Mononuclear cell (primary cell): ENCODE results near the gene ATP8A2. TPM values are rescaled to one million over a fixed set of nuclear protein-coding genes. Genes with fewer than 3 reads are reported as not detected.

Experiments used
- H3K27me3 ChIP-seq: 2 replicates; pipeline ENCODE4 v1.6.0; 2011; ENCODE audit warnings: low read length, control low read depth; ENCODE audit not compliant: insufficient read depth
- H3K4me1 ChIP-seq: 2 replicates; pipeline ENCODE4 v1.5.1; 2011; ENCODE audit warnings: mild to moderate bottlenecking, low read length, control low read depth; ENCODE audit not compliant: insufficient read depth
- H3K4me3 ChIP-seq: 2 replicates; pipeline ENCODE4 v1.5.1; 2011; ENCODE audit warnings: mild to moderate bottlenecking, low read length, moderate library complexity
- H3K9me3 ChIP-seq: 2 replicates; pipeline ENCODE4 v1.5.1; 2011; ENCODE audit warnings: low read depth, mild to moderate bottlenecking, control low read depth, low read length
- total RNA-seq: library from RNA; depleted of rRNA; stranded (reverse); fragments of >200 nt; gene quantifications from one replicate; pipeline ENCODE4 v1.2.3, GENCODE V29; 2012

The ATP8A2 gene
- total RNA-seq, 1 donor, result 0.21 TPM

DNA sequence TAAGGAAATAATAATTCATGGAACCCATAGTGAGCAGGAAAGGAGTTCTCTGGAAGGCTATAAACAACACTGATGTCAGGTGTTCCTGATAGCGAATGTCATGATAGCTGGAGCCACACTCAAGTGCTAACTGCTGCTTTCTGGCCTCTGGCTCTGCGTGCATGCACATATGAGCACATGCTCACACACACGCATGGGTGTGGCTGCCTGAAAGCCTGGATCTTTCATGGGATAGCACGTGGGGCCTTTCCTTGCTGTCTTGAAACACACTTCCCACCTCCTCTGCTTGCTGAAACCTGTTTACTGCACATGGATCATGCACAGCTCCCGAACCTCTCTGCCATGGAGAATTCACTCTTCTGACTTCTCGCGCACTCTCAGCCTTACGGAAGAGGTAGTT lies 207.4 kb downstream of the ATP8A2 start:
- H3K9me3 ChIP-seq, result no peaks in the 10 kb centered on the region
- no peaks in the 10 kb centered on the region for H3K4me1 ChIP-seq
- H3K4me3 ChIP-seq, result no peak overlapping the region
- no peaks in the 10 kb centered on the region for H3K27me3 ChIP-seq

DNA sequence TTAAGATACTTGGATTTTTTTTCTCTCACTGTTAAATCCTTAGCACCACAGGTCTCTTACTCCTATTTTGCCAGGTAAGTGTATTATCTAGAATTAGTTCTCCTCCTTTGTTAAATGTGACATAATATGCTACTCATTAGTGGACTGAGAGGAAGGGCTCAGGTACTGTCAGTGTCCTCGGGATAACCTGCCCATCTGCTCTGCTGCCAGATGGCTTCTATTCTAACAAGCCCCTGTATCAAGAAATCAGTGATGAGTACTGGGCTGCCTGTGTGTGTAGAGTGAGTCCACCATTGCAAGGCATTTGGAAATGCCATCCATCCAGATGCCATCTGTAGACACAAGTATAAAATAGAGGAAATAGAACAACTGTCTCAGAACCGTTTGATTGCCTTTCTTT lies 209.6 kb downstream of the ATP8A2 start:
- Histone ChIP-seq H3K4me1 (no peaks in the 10 kb centered on the region), H3K9me3 (no peaks in the 10 kb centered on the region), H3K4me3 (no peak overlapping the region), H3K27me3 (no peaks in the 10 kb centered on the region)

DNA sequence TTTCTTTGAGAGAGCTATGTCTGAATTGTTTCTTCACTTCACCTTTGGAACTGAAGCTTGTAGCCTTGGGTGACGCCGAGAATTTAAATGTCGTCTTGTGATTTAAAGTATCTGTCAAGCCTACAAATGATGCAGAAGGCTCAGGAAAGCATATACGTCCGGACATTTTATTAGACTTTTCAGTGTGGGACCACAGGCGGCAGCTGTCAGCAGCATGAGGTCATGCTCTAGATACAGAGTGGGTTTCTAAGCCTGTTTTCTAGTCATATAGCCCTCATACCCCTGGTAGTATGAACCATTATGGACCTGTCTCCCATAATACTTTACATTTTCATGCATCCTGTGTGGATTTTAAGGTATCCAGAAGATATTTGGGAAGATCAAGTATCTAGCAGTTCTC lies 212.3 kb downstream of the ATP8A2 start:
- H3K4me3 ChIP-seq, result no peak overlapping the region
- no peaks in the 10 kb centered on the region for H3K9me3 ChIP-seq
- H3K4me1 ChIP-seq, result no peaks in the 10 kb centered on the region
- no peaks in the 10 kb centered on the region for H3K27me3 ChIP-seq

DNA sequence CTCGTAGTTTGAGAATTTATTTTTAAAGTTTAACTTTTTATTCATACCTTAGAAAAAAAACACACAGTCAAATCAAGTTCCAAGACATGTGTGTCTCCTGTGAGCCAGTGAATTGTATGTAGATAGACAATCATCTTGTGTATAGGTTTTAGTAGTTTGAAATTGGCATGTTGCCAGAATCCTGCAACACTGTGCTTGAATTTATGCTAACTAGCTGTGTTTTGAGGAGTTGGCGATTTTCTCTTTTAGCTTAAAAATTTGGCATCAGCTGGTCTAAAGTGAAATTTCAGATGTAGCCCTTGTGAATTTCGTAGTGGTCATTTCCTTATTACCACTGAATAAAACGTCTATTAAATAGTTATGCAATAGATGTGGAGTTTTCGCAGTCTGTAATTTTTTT lies 213.2 kb downstream of the ATP8A2 start:
- Histone ChIP-seq H3K27me3 (no peaks in the 10 kb centered on the region), H3K9me3 (no peaks in the 10 kb centered on the region), H3K4me3 (no peak overlapping the region), H3K4me1 (no peaks in the 10 kb centered on the region)

DNA sequence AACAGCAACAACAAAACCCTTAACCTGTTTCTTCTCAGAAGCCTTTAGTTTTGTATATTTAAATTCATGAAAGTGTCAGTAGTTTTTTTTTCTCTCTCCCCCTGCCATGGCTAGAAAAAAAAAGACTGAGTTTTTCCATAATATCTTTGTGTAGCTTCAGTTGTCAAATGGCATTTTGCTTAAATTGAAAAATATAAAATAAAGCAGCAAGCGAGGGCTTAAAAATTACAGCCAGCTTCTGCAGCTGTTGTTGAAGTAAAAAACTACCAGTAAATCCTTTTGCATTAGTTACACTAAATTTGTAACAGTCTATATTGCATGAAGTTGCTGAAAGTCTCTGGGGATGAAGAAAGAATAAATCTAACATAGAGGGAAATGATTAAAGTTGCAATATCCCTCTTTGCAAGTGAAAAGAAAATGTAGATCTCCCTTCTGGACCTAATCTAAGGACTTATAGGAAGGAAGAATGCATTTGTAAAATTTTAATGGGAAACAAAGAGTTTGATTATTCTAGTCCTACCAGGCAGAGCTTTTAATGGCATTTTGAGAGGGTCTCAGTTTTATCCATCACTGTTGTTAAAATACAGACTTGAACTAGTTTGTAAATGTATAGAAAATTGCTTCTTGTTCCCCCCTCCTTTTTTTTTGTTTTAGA lies 215.7 kb downstream of the ATP8A2 start:
- H3K27me3 ChIP-seq, result no peaks in the 10 kb centered on the region
- no peak overlapping the region for H3K4me3 ChIP-seq
- H3K9me3 ChIP-seq, result no peaks in the 10 kb centered on the region
- no peaks in the 10 kb centered on the region for H3K4me1 ChIP-seq

DNA sequence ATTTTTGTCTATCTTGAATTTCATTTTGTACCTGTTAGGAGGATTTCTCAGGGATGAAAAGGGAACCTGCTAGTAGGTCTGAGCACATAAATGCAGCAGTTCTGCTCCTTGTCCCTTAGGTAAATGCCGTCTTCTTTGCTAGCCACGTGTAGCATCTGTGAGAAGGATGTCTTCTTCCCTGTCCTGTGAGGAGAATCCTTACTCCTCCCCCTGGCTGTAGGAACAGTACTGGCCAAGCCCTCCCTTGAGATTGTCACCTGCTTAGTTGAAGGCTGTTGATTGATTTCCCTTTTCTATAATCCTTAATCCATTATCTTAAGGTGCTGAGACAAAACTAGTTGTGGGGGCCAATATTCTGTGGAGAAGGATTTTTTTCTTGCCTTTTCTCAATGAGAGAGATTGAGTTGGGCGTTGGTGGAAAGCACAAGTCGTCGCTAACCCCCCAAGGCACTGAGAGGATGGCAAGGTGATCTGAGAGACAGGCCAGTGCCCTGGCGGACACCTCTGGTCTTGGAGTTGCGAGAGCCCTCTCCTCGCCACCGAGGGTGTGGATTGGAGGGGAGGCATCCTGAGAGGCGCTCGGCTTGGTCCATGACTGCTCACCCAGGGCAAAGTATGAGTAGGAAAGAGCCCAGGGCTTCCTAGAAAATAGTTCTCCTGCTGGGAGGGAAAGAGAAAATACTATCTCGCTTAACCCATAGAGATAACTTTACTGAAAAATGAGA lies 216.7 kb downstream of the ATP8A2 start:
- Histone ChIP-seq H3K27me3 (no peaks in the 10 kb centered on the region), H3K4me1 (no peaks in the 10 kb centered on the region), H3K4me3 (no peak overlapping the region), H3K9me3 (no peaks in the 10 kb centered on the region)

DNA sequence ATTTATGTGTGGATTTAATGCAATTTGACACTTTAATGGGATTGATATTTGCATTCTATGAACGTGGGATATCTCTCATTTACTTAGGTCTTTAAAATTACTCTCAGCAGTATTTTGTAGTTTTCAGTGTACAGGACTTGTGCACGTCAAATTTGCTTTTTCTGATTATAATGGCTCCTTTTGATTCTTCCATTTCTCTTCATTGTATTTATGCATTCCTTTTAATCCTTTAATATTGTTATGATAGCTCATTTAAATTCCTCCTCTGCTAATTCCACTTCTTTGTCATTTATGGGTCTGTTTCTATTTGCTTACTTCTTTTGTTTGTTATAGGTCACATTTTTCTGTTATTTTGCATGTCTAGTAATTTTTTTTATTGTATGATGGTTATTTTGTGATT lies 226.6 kb downstream of the ATP8A2 start:
- peaks cover 6% of the 10 kb centered on the region for H3K27me3 ChIP-seq

DNA sequence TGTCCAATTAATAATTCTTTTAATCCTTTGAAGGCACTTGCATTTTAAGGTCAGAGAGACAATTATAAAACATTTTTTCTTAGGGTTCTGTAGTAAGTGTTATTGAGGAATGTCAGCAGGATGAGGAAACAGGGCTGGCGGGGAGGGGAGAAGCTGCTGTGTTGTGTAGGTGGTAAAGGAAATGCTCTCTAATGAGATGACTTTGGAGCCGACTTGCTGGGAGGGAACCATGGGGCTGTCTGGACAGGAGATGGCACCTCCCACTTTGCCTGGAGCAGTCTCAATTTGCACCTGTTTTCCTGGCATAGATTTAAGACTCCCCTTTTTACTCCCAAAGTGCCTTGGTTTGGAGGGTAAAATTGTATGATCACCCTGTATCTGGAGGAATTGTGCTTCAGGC lies 230.4 kb downstream of the ATP8A2 start:
- Histone ChIP-seq H3K4me1 (no peaks in the 10 kb centered on the region), H3K27me3 (peaks cover 6% of the 10 kb centered on the region), H3K9me3 (no peaks in the 10 kb centered on the region), H3K4me3 (no peak overlapping the region)

More for the DNA sequence above, 226.6 kb downstream of the ATP8A2 start:
- no peak overlapping the region for H3K4me3 ChIP-seq
- H3K4me1 ChIP-seq, result no peaks in the 10 kb centered on the region
- no peaks in the 10 kb centered on the region for H3K9me3 ChIP-seq

DNA sequence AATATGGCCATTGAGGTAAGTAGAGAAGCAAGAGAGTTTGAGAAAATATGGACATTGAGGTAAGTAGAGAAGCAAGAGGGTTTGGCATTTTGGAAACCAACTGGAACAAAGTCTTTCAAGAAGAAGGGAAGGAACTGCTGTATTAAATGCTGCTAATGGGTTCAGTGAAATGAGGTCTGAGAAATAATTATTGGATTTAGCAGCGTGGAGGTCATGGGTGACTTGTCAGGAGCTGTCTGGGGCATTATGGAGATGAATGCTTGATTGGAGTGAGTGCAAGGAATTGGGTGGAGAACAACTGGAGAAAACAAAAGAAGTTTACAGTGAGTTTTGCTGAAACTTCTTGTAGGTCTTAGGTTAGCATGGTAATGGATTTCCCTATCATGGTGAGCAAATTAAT lies 232.3 kb downstream of the ATP8A2 start:
- no peaks in the 10 kb centered on the region for H3K4me1 ChIP-seq
- H3K9me3 ChIP-seq, result no peaks in the 10 kb centered on the region
- no peak overlapping the region for H3K4me3 ChIP-seq
- H3K27me3 ChIP-seq, result peaks cover 4% of the 10 kb centered on the region

DNA sequence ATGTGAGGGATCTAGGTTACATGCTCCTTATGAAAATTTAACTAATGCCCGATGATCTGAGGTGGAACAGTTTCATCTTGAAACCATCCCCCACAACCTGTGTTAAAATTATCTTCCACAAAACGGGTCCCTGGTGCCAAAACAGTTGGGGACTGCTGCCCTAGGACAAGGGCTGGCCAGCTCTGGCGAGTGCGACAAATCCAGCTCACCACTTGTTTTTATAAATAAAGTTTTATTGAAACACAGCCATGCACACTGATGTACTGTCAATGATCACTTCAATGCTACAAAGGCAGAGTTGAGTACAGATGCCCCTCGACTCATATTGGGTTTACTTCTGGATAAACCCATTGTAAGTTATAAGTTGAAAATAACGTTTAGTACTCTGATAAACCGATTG lies 235.3 kb downstream of the ATP8A2 start:
- Histone ChIP-seq H3K27me3 (no peaks in the 10 kb centered on the region), H3K4me1 (no peaks in the 10 kb centered on the region), H3K9me3 (no peaks in the 10 kb centered on the region), H3K4me3 (no peak overlapping the region)

DNA sequence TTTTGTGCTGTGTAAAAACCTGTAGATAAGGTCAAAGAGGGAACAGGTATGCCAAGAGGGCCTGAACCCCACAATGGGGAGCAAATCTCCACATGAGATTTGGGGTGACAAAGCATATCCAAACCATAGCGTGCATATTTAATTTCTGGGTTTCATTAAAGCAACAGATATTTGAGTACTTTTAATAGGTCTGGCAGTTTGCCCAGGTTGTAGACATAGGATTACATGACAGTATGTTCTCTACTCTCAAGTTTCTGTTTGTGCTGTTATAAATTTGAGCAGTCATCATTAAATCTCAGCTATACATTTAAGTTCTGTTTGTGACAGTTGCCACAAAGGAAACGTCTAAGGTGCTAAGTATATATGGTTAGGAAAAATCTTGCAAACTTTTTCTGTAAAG lies 236.4 kb downstream of the ATP8A2 start:
- no peaks in the 10 kb centered on the region for H3K27me3 ChIP-seq
- no peaks in the 10 kb centered on the region for H3K4me1 ChIP-seq
- no peak overlapping the region for H3K4me3 ChIP-seq
- H3K9me3 ChIP-seq, result no peaks in the 10 kb centered on the region

DNA sequence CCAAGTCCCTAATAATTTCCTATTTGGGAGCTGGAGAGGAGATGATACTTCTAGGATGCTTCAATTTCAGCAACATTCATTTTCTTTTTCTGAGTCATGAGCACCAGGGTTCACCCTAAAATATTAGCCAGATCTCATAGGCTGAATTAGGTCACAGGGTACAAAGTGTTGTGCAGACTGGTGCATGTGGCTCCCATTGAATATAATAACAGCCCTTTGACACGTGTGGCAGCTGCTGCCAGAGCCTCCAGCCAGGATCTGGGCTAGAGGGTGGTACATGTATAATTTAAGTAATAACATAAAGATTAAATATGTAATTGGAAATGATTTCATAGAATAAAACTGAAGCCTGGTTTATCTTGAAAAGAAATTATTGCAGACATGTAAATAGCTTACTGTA lies 244.9 kb downstream of the ATP8A2 start:
- H3K27me3 ChIP-seq, result no peaks in the 10 kb centered on the region

DNA sequence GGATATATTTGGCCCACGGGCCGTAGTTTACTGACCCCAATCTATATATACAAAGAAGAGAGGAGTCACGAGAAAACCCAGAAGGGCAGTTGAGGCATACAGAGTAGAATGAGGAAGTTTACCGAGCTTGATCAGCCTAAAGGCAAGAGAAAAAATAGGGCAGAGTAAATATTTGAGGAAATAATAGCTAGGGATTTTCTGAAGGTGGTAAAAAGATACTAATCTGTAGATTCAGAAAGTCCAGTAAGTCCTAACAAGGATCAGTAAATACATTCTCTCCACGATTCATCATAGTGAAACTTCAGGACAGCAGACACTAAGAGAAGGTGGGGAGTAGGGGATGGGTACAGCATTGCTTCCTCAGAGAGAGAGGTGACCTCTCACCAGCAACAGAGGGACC lies 248.1 kb downstream of the ATP8A2 start:
- no peaks in the 10 kb centered on the region for H3K27me3 ChIP-seq
- H3K4me1 ChIP-seq, result no peaks in the 10 kb centered on the region
- H3K4me3 ChIP-seq, result no peak overlapping the region
- no peaks in the 10 kb centered on the region for H3K9me3 ChIP-seq

More for the DNA sequence above, 244.9 kb downstream of the ATP8A2 start:
- Histone ChIP-seq H3K9me3 (no peaks in the 10 kb centered on the region), H3K4me3 (no peak overlapping the region), H3K4me1 (no peaks in the 10 kb centered on the region)

DNA sequence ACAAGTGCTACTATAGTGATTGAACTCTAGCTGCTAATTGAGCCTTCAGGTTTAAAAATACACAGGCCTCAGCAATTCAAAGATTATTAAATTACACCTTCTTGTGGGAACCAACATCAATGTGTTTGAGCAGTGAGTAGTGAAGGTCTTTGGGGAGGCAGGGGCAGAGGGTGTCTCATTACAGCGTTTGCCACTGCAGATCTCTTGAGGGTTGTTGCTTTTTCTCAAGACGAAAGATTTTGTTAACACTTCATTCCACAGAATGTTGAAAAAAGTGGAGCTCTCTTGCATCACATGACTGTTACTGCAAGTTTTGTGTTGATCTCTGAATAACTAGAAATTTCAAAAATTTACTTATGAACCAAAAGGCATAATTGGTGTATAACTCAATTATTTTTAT lies 253.6 kb downstream of the ATP8A2 start:
- Histone ChIP-seq H3K4me1 (no peaks in the 10 kb centered on the region), H3K4me3 (no peak overlapping the region), H3K27me3 (no peaks in the 10 kb centered on the region), H3K9me3 (no peaks in the 10 kb centered on the region)

DNA sequence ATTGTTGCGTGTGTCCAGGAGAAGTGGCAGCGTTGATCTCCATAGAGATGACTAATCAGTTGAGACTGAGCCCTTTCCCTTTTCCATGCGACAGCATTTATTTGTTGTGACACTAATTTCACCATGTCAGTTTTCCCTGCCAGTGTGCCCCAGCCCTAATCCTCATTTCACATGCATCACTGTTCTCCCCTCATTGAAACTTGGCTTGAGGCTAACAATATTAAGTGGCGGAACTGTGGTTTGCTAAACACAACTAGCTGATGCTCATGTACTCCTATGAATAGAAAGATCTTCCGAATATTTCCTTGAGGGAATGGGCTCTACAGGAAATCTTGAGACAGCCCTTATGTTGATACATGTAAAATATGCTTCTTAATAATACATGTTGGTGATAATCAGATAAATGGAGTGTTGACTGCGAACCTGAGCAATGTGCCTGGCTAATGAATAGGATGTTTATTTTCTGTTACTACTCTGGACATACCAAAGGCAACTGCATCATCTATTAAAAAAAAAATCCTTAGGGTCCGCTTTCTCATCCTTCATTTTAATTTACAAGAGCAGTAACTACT lies 258.6 kb downstream of the ATP8A2 start:
- H3K9me3 ChIP-seq, result no peaks in the 10 kb centered on the region
- H3K4me3 ChIP-seq, result no peak overlapping the region
- H3K27me3 ChIP-seq, result no peaks in the 10 kb centered on the region
- no peaks in the 10 kb centered on the region for H3K4me1 ChIP-seq
